ENCODE results near the gene STAC. TPM values are rescaled to one million over a fixed set of nuclear protein-coding genes. Genes with fewer than 3 reads are reported as not detected.

STAC gene
- 1.7 to 2.2 TPM (median 2.0 TPM) in 5 replicates for total RNA-seq (2022; extraction: Qiagen RNA extraction)

DNA sequence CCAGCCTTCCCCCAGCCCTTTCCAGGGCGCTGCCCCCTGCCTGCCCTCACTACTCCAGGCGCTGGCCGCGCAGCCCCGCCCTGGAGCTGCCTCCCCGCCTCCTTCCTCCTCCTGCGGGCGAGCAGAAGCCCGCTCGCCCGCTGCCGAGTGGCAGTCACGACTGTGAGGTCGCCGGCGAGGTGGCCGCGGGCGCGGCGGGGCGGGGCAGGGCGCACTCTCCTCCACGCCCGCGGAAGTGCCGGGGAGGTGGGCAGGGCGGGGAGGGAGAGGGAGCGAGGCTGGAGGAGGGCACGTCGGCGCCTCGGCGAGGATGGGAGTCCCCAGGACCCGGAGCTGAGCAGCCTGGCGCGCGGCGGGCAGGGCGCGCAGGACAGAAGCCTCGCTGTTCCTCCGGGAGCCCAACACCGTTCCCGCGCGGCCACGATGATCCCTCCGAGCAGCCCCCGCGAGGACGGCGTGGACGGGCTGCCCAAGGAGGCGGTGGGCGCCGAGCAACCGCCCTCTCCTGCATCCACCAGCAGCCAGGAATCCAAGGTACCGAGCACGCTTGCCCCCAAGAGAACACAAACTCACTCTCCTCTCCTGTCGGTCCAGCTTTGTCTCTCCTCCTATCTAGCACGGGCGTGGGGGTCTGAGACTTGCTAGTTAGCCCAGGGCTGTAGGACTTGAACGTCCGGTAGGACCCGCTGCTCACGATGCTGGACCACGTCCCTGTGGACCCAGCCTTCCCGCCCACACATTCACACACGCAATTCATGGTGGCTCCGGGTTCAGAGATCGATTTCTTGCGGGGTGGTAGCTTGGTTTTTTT, at the start of gene STAC:
Gene STAC, plus strand, starts transcription at position 284 of the 811 bp plus-strand sequence. Its CDS starts 140 bp downstream, at position 424.

Measured in A549 treated with Hydrocortisone at 1 μM for 4 hours (cell line).